NT2/D1 (cell line): ENCODE measurements around the gene MAD1L1.

Source experiments
- DNase-seq: peaks from one replicate; pipeline ENCODE4 v3.0.0-alpha.2; 2011; ENCODE audit warnings: low read depth, low spot score
- H3K27me3 ChIP-seq: 2 replicates; pipeline ENCODE4 v1.6.0; 2011; ENCODE audit warnings: mild to moderate bottlenecking; ENCODE audit not compliant: insufficient read length, insufficient read depth
- H3K36me3 ChIP-seq: 2 replicates; pipeline ENCODE4 v1.6.1; 2011; ENCODE audit warnings: mild to moderate bottlenecking, low read length, mixed read lengths; ENCODE audit not compliant: insufficient read depth, insufficient read length
- H3K4me1 ChIP-seq: 2 replicates; pipeline ENCODE4 v1.5.1; 2011; ENCODE audit not compliant: insufficient read depth, insufficient read length
- H3K4me3 ChIP-seq: 2 replicates; pipeline ENCODE4 v1.5.1; 2011; ENCODE audit warnings: low read depth; ENCODE audit not compliant: insufficient read length
- H3K9ac ChIP-seq: 2 replicates; pipeline ENCODE4 v1.6.0; 2011; ENCODE audit warnings: low read depth; ENCODE audit not compliant: insufficient read length
- H3K9me3 ChIP-seq: 2 replicates; pipeline ENCODE4 v1.5.1; 2011; ENCODE audit warnings: mild to moderate bottlenecking, low read length; ENCODE audit not compliant: insufficient read depth
- SUZ12 ChIP-seq: IDR thresholded peaks from 2 replicates; pipeline ENCODE4 v1.6.1; 2011; ENCODE audit not compliant: insufficient read length, insufficient read depth; ENCODE audit errors: extremely low read depth
- YY1 ChIP-seq: IDR thresholded peaks from 2 replicates; pipeline ENCODE4 v1.6.1; 2011; ENCODE audit not compliant: insufficient read length, insufficient read depth
- ZNF274 ChIP-seq: IDR thresholded peaks from 2 replicates; pipeline ENCODE4 v1.6.1; 2011; ENCODE audit warnings: mild to moderate bottlenecking, low read depth, low read length

The MAD1L1 gene

DNA sequence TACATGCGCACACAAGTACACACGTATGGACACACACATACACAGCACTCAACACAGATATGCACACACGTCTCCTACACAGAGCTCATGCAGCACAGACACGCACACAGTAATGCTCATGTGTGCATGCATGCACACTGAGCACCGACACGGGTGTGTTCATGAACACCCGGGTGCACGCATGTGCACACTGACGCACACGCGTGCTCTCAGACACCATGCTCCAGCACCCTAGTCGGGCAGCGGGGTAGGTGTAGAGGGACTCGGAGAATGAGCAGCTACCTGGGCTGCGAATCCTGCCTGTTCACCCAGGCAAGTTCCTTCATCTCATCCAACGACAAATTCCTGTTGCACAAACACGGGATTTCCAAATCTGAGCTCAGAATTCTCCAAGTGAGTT lies 184.7 kb downstream of the MAD1L1 start:
- no peaks in the 10 kb centered on the region for H3K27me3 ChIP-seq
- H3K9me3 ChIP-seq: no peaks in the 10 kb centered on the region
- no peak overlapping the region for H3K4me3 ChIP-seq
- no peak for DNase-seq
- peaks cover 18% of the 10 kb centered on the region for H3K4me1 ChIP-seq
- peaks cover 30% of the 10 kb centered on the region for H3K36me3 ChIP-seq
- H3K9ac ChIP-seq: no peak overlapping the region
- no peak for TF ChIP-seq YY1
- TF ChIP-seq SUZ12: no peak
- TF ChIP-seq ZNF274: no peak

DNA sequence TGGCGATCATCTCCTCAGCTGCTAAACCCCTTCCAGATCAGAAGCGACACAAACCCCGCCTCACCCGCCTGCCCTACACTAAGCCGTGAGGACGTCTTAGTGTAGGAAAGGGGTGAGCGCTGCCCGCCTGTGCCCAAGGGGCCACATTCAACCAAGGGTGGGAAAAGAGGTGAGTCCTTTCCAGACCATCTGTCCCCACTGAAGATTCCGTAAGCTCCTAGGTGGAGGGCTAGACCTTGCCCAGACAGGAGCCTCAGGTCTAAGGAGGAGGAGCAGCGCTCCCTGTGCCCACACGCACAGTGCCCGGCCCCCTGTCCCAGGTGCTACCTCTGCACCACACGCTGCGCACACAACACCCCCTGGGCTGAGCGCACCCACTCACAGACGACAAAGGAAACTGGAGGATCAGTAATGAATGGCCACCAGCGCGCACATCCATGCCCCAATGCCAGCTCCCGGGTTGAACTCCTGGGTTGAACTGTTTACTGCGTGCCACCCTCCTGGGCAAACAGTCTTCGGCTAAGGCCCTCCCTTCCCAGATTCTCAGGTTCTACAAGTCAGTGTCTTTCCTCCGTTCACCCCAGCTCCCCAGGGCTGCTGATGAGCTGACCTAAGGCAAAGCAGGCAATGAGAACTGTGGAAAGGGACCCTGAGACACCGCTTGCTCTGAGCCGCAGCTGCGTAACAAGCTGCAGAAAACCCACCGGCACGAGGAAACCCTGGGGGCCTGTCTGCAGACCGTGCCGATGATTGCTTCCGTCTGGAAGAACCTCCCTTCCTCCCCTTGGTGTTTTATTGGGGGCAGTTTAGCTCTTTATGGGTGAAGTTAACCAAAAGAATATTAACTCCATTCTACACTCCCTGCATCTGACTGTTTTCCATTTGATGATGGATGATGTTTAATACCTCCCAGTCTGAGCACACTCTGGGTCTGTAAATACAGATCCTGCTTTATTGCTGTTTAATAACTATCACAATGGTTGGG lies 185.9 kb downstream of the MAD1L1 start:
- no peak for TF ChIP-seq SUZ12
- TF ChIP-seq YY1: no peak
- no peak for TF ChIP-seq ZNF274
- no peak for DNase-seq
- no peak overlapping the region for H3K9ac ChIP-seq
- H3K9me3 ChIP-seq: peaks cover 5% of the 10 kb centered on the region; the same call in 1 of the 2 replicates
- H3K4me1 ChIP-seq: peaks cover 17% of the 10 kb centered on the region
- H3K27me3 ChIP-seq: no peaks in the 10 kb centered on the region
- peaks cover 41% of the 10 kb centered on the region for H3K36me3 ChIP-seq
- no peak overlapping the region for H3K4me3 ChIP-seq

DNA sequence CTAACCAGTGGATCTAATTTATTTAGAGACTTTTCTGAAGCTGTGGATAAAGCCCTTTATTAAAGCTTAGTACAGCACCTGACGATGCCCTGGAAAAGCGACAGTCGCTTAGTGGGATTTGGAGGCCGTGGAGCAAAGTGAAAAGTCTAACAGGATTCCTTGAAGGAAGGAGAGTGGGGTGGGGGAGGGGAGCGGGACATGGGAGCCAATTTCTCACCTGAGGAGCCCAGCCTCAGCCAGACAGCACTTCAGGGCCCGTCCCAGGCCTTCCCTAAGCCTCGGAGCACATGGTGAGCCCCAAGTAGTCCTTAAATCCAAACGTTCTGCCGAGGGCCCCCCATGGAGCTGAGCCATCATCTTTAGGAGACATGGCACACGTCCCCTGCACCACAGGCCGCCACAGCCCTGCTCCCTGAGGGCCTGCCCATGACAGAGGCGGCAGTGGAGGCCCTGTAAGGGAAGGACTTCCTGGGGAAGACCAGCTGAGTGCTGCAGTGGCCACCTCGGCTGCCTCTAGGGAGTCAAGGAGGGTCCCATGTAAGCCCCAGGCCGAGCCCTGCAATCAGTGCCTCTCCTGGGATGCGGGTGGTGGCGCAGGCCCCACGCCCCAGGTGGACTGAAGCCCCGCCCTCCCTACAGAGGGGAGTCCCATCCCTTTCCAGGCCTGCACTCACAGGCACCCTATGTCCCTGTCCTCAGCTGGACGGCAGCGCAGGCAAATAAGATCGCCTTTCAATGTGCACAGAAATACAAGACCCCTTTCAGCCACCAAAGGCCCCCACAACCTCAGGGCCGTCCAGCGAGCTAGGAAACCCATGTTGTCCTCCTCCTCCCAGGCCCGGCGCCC lies 187.0 kb downstream of the MAD1L1 start:
- Histone ChIP-seq H3K36me3 (peaks cover 41% of the 10 kb centered on the region), H3K9me3 (peaks cover 5% of the 10 kb centered on the region; the same call in 1 of the 2 replicates), H3K4me1 (peaks cover 17% of the 10 kb centered on the region), H3K9ac (no peak overlapping the region), H3K4me3 (no peak overlapping the region), H3K27me3 (no peaks in the 10 kb centered on the region)
- DNase-seq: no peak
- TF ChIP-seq SUZ12 (no peak), ZNF274 (no peak), YY1 (no peak)

DNA sequence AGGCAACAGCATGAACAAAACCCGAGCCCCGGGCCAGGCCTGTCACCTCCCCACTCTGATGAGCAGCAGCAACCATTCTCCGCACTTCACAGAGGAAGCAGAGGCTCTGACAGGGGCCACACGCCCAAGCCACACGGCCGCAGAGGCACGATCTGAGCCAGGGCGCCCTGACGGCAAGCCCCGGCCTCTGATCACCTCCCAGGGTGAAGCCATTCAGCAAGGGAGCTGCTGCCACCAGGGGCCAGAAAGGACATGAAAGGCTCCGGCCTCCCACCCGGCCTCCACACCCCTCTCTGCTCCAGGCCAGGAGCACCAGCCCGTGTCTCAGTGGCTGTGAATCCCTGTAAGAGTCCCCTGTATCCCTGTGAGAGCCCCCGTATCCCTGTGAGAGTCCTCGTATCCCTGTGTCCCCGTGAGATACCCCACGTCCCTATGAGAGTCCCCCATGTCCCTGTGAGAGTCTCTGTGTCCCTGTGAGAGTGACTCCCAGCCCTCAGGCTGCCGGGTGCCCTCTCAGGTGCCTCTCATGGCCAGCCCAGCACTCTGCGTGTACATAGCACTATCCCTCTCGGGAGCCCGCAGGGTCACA lies 187.8 kb downstream of the MAD1L1 start:
- Histone ChIP-seq H3K4me1 (peaks cover 14% of the 10 kb centered on the region), H3K36me3 (peaks cover 44% of the 10 kb centered on the region), H3K27me3 (no peaks in the 10 kb centered on the region), H3K9me3 (peaks cover 5% of the 10 kb centered on the region; the same call in 1 of the 2 replicates), H3K9ac (no peak overlapping the region), H3K4me3 (no peak overlapping the region)
- TF ChIP-seq SUZ12 (no peak), YY1 (no peak), ZNF274 (no peak)
- DNase-seq: no peak

DNA sequence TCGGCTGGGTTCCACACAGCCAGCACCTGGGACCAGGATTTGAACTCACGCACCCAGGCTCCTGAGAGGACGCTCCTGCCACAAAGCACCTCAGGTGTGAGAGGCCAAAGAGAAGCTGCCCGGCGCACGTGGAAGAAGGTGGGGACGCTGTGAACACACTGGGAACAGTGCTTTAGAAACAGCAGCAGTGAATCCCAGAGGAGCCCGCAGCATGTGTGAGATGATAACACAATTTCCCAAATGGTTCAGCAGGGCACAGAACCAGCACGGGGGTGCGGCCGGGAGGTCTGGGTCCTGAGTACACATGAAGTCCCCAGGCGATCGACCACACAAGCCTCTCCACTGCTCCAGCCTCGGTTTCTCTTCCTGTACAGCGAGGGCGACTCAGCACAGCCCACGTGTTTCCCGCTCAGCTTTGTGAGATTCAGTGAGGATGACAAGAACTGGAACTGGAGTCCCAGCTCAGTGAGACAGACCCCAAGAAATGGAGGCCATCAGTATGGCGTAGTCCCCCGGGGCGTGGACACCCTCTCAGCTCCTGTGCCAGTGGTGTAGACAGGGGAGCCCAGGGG lies 188.3 kb downstream of the MAD1L1 start:
- H3K36me3 ChIP-seq: peaks cover 46% of the 10 kb centered on the region
- H3K4me3 ChIP-seq: no peak overlapping the region
- H3K27me3 ChIP-seq: no peaks in the 10 kb centered on the region
- TF ChIP-seq ZNF274 (no peak), YY1 (no peak), SUZ12 (no peak)
- no peak for DNase-seq
- H3K4me1 ChIP-seq: peaks cover 14% of the 10 kb centered on the region
- peaks cover 5% of the 10 kb centered on the region; the same call in 1 of the 2 replicates for H3K9me3 ChIP-seq
- H3K9ac ChIP-seq: no peak overlapping the region

DNA sequence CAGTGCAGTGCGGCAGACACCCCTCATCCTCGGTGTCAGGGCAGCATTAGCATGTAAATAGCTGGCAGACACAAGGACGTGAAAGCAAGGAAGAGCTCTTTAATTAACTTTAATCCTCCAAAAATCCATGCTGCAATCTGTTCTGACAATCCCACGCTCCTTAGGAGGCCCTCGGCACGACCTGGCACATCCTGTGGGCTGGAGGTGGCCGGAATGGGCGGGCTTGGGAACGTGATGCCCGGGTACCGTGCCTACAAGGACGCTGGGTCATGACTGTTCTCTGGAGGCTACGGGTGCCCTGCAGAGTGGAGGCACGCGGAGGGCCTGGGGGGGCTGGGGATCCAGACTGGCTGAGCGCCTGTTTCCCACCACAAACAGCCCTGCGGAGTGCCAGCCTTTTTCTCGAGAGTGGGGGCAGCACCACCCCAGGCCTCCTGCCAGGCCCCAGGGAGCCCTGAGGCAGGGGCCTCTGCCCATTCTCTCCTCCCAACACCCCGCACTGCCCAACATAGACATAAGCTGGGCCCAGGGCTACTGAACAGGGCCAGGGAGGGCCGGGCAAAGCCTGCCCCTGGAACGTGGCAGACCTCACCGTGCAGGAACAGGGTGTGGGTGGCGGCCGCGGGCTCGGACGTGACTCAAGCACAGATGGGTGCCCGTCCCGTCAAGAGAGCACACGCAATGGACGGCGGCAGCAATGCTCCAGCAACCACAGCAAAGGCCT lies 189.3 kb downstream of the MAD1L1 start:
- Histone ChIP-seq H3K27me3 (no peaks in the 10 kb centered on the region), H3K4me3 (no peak overlapping the region), H3K36me3 (peaks cover 44% of the 10 kb centered on the region), H3K4me1 (peaks cover 12% of the 10 kb centered on the region), H3K9ac (no peak overlapping the region), H3K9me3 (peaks cover 5% of the 10 kb centered on the region; the same call in 1 of the 2 replicates)
- DNase-seq: no peak
- TF ChIP-seq YY1 (no peak), SUZ12 (no peak), ZNF274 (no peak)
